ENCODE results near the gene REXO5. TPM values are rescaled to one million over a fixed set of nuclear protein-coding genes. Genes with fewer than 3 reads are reported as not detected.

The REXO5 gene
- total RNA-seq, 1 experiment from 2014 or later, result 8.5 TPM

DNA sequence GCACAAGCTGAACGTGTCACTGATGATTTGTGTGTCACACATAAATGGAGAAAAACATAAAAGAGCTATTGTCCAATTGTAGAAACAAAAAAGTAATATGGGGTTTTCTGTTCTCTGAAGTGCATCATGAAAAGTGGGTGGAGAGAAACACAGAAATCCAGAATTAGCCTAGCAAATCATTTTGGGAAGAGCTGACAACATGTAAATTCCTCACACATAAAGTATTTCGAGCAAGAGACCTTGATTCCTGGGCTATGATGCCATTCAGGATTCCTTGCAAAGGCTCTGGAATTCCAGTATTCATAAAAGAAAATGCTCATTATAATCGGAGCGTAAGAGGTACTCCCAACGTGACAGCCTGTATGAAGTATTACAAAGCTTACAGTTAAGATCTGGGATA is 92.7 kb downstream of the REXO5 start:
- Mint-ChIP-seq H3K27ac (peak overlapping the region; percentile 12), H3K27me3 (ENCODE audit: low read depth) (no peaks in the 10 kb centered on the region), H3K36me3 (peaks cover 19% of the 10 kb centered on the region), H3K4me1 (peaks cover 44% of the 10 kb centered on the region), H3K9me3 (no peaks in the 10 kb centered on the region), H3K4me3 (peak overlapping the region; percentile 83)
- CTCF ChIA-PET, result interaction anchor here (0.7 to 1.1 kb wide), 2 partner anchors 9 to 24 kb away, joined by 3 read pairs; no protein-coding TSS in a partner anchor
- POLR2A ChIA-PET, result interaction anchor here (1.1 to 1.6 kb wide), 3 partner anchors 11 to 41 kb away, joined by 3 to 4 read pairs (median 3); no protein-coding TSS in a partner anchor
- DNase-seq (ENCODE audit: low spot score) (no peak), ATAC-seq (no peak)
- TF ChIP-seq, protein P1, sequence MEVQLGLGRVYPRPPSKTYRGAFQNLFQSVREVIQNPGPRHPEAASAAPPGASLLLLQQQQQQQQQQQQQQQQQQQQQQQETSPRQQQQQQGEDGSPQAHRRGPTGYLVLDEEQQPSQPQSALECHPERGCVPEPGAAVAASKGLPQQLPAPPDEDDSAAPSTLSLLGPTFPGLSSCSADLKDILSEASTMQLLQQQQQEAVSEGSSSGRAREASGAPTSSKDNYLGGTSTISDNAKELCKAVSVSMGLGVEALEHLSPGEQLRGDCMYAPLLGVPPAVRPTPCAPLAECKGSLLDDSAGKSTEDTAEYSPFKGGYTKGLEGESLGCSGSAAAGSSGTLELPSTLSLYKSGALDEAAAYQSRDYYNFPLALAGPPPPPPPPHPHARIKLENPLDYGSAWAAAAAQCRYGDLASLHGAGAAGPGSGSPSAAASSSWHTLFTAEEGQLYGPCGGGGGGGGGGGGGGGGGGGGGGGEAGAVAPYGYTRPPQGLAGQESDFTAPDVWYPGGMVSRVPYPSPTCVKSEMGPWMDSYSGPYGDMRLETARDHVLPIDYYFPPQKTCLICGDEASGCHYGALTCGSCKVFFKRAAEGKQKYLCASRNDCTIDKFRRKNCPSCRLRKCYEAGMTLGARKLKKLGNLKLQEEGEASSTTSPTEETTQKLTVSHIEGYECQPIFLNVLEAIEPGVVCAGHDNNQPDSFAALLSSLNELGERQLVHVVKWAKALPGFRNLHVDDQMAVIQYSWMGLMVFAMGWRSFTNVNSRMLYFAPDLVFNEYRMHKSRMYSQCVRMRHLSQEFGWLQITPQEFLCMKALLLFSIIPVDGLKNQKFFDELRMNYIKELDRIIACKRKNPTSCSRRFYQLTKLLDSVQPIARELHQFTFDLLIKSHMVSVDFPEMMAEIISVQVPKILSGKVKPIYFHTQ (CRISPR knock-in tag; IDR thresholded peaks at IDR 0.05), result no peak
- TF ChIP-seq, protein P2, sequence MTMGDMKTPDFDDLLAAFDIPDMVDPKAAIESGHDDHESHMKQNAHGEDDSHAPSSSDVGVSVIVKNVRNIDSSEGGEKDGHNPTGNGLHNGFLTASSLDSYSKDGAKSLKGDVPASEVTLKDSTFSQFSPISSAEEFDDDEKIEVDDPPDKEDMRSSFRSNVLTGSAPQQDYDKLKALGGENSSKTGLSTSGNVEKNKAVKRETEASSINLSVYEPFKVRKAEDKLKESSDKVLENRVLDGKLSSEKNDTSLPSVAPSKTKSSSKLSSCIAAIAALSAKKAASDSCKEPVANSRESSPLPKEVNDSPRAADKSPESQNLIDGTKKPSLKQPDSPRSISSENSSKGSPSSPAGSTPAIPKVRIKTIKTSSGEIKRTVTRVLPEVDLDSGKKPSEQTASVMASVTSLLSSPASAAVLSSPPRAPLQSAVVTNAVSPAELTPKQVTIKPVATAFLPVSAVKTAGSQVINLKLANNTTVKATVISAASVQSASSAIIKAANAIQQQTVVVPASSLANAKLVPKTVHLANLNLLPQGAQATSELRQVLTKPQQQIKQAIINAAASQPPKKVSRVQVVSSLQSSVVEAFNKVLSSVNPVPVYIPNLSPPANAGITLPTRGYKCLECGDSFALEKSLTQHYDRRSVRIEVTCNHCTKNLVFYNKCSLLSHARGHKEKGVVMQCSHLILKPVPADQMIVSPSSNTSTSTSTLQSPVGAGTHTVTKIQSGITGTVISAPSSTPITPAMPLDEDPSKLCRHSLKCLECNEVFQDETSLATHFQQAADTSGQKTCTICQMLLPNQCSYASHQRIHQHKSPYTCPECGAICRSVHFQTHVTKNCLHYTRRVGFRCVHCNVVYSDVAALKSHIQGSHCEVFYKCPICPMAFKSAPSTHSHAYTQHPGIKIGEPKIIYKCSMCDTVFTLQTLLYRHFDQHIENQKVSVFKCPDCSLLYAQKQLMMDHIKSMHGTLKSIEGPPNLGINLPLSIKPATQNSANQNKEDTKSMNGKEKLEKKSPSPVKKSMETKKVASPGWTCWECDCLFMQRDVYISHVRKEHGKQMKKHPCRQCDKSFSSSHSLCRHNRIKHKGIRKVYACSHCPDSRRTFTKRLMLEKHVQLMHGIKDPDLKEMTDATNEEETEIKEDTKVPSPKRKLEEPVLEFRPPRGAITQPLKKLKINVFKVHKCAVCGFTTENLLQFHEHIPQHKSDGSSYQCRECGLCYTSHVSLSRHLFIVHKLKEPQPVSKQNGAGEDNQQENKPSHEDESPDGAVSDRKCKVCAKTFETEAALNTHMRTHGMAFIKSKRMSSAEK (CRISPR knock-in tag; IDR thresholded peaks at IDR 0.05; ENCODE audit: borderline replicate concordance), result no peak
- no peak for TF ChIP-seq MYBL2 (CRISPR knock-in tag; IDR thresholded peaks at IDR 0.05)
- no peak for TF ChIP-seq NR1H2 (CRISPR knock-in tag; IDR thresholded peaks at IDR 0.05)
- TF ChIP-seq, protein P3, sequence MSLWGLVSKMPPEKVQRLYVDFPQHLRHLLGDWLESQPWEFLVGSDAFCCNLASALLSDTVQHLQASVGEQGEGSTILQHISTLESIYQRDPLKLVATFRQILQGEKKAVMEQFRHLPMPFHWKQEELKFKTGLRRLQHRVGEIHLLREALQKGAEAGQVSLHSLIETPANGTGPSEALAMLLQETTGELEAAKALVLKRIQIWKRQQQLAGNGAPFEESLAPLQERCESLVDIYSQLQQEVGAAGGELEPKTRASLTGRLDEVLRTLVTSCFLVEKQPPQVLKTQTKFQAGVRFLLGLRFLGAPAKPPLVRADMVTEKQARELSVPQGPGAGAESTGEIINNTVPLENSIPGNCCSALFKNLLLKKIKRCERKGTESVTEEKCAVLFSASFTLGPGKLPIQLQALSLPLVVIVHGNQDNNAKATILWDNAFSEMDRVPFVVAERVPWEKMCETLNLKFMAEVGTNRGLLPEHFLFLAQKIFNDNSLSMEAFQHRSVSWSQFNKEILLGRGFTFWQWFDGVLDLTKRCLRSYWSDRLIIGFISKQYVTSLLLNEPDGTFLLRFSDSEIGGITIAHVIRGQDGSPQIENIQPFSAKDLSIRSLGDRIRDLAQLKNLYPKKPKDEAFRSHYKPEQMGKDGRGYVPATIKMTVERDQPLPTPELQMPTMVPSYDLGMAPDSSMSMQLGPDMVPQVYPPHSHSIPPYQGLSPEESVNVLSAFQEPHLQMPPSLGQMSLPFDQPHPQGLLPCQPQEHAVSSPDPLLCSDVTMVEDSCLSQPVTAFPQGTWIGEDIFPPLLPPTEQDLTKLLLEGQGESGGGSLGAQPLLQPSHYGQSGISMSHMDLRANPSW (CRISPR knock-in tag; conservative IDR thresholded peaks at IDR 0.05; ENCODE audit: low read depth), result no peak
- TF ChIP-seq, protein P4, sequence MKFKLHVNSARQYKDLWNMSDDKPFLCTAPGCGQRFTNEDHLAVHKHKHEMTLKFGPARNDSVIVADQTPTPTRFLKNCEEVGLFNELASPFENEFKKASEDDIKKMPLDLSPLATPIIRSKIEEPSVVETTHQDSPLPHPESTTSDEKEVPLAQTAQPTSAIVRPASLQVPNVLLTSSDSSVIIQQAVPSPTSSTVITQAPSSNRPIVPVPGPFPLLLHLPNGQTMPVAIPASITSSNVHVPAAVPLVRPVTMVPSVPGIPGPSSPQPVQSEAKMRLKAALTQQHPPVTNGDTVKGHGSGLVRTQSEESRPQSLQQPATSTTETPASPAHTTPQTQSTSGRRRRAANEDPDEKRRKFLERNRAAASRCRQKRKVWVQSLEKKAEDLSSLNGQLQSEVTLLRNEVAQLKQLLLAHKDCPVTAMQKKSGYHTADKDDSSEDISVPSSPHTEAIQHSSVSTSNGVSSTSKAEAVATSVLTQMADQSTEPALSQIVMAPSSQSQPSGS (CRISPR knock-in tag; IDR thresholded peaks at IDR 0.05; ENCODE audit: borderline replicate concordance, low read depth), result no peak
- no peak for TF ChIP-seq JUN (CRISPR knock-in tag; IDR thresholded peaks at IDR 0.05)
- TF ChIP-seq ESRRA (CRISPR knock-in tag; IDR thresholded peaks at IDR 0.05; ENCODE audit: borderline replicate concordance), result no peak
- TF ChIP-seq, protein P5, sequence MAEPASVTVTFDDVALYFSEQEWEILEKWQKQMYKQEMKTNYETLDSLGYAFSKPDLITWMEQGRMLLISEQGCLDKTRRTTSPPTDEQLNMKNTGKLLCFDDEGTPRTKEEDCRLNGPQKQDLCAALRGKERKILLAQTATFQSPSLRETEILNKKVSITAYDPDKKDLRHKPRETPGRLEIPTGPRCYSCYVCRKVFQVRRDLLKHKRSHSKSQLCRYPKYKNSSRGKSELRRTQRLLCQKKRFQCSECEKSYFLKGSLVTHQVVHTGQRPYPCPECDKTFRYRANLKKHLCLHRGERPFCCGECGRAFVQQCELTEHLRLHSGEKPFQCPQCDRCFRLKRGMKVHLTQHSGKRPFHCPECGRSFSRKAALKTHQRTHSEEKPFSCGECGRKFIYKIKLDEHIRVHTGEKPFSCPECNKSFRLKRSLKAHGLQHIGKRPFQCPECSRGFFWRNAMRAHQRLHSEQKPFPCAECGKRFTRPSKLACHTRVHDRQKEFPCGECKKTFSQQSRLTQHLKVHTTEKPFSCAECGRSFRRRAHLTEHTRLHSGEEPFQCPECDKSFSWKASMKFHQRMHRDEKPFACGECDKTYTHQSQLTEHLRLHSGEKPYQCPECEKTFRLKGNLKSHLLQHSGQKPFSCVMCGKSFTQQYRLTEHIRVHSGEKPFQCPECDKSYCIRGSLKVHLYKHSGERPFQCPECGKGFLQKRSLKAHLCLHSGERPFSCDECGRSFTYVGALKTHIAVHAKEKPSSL (CRISPR knock-in tag; conservative IDR thresholded peaks at IDR 0.05), result no peak
- TF ChIP-seq, protein P6, sequence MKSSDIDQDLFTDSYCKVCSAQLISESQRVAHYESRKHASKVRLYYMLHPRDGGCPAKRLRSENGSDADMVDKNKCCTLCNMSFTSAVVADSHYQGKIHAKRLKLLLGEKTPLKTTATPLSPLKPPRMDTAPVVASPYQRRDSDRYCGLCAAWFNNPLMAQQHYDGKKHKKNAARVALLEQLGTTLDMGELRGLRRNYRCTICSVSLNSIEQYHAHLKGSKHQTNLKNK (CRISPR knock-in tag; IDR thresholded peaks at IDR 0.05), result no peak
- TF ChIP-seq GRHL2 (CRISPR knock-in tag; IDR thresholded peaks at IDR 0.05; ENCODE audit: insufficient replicate concordance, severe bottlenecking), result no peak
- TF ChIP-seq, protein P7, sequence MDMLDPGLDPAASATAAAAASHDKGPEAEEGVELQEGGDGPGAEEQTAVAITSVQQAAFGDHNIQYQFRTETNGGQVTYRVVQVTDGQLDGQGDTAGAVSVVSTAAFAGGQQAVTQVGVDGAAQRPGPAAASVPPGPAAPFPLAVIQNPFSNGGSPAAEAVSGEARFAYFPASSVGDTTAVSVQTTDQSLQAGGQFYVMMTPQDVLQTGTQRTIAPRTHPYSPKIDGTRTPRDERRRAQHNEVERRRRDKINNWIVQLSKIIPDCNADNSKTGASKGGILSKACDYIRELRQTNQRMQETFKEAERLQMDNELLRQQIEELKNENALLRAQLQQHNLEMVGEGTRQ (CRISPR knock-in tag; IDR thresholded peaks at IDR 0.05), result no peak
- TF ChIP-seq EMX1 (CRISPR knock-in tag; IDR thresholded peaks at IDR 0.05), result no peak
- TF ChIP-seq IRF2 (CRISPR knock-in tag; IDR thresholded peaks at IDR 0.05; ENCODE audit: borderline replicate concordance, low read depth), result no peak
